Astrocyte of the cerebellum (primary cell): Measurements from ENCODE around the gene PRKCZ.

ENCODE experiments used
- DNase-seq: peaks from one replicate; pipeline ENCODE4 v3.0.0-alpha.2; 2011; ENCODE audit warnings: low read depth
- H3K4me3 ChIP-seq: 2 replicates; pipeline ENCODE4 v1.5.1; 2011; ENCODE audit warnings: mild to moderate bottlenecking, low read depth, low read length, moderate library complexity
- CTCF ChIP-seq: IDR thresholded peaks from 2 replicates; pipeline ENCODE4 v1.5.1; 2012; ENCODE audit warnings: low read length, low read depth, moderate library complexity, mild to moderate bottlenecking; ENCODE audit errors: missing control alignments
- in situ Hi-C: cut with HindIII; loops from 2 replicates; pipeline ENCODE4 v1.10.0; 2017; ENCODE audit warnings: low sequenced_read_pairs

PRKCZ gene

GRCh38 chr1:2038229-2038628 lies 12.0 kb upstream of the PRKCZ start:
- no peak for DNase-seq
- in situ Hi-C loops, result no loop called here
- H3K4me3 ChIP-seq, result no peak overlapping the region
- no peak for TF ChIP-seq CTCF

- TF ChIP-seq CTCF, result no peak
- in situ Hi-C loops, result no loop called here
- H3K4me3 ChIP-seq, result no peak overlapping the region
- DNase-seq, result no peak
These were observed 11.0 kb upstream of the PRKCZ start for GRCh38 chr1:2039251-2039650.

- H3K4me3 ChIP-seq, result no peak overlapping the region
- no peak for DNase-seq
- TF ChIP-seq CTCF, result no peak
- in situ Hi-C loops, result no loop called here
These were observed 8.9 kb upstream of the PRKCZ start for GRCh38 chr1:2041305-2041704.

GRCh38 chr1:2041887-2042286 lies 8.3 kb upstream of the PRKCZ start:
- no peak overlapping the region for H3K4me3 ChIP-seq
- no peak for TF ChIP-seq CTCF
- DNase-seq, result no peak
- in situ Hi-C loops, result no loop called here

- no peak for DNase-seq
- TF ChIP-seq CTCF, result no peak
- in situ Hi-C loops, result no loop called here
These were observed 7.1 kb upstream of the PRKCZ start for GRCh38 chr1:2042830-2043773.

GRCh38 chr1:2043886-2044285 lies 6.3 kb upstream of the PRKCZ start:
- DNase-seq, result no peak
- in situ Hi-C loops, result no loop called here
- H3K4me3 ChIP-seq, result no peak overlapping the region
- no peak for TF ChIP-seq CTCF

More at GRCh38 chr1:2042830-2043773, 7.1 kb upstream of the PRKCZ start:
- no peak overlapping the region for H3K4me3 ChIP-seq
